ENCODE measurements around the gene DICER1.

DICER1 gene

DNA sequence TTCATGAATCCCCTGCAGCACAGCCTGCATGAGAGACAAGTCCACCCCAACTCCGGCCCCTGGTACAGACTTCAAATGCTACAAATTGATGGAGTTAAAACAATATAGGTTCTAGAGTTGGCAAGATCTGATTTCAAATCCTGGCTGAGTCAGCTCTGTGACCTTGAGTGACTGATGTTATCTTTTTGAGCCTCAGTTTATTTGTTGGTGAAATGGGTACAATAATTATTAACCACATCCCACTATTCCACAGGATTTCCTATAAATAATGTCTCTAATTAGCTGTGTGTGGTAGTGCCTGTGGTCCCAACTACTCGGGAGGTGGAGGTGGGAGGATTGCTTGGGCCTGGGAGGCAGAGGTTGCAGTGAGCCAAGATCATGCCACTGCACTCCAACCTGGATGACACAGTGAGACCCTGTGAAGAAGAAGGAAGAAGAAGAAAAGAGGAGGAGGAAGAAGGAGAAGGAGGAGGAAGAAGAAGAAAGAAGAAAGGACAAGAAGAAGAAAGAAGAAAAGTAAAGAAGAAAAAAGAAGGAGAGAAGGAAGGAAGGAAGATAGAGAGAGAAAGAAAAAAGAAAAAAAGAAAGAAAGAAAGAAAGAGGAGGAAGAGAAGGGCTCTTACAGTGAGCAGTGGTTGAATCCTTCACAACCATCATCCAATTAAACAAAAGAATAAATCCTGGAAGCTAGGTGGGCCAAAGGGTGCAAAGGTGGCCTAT is 39.7 kb upstream of the DICER1 start:
- H3K4me2 ChIP-seq: no peak overlapping the region
- H4K20me1 ChIP-seq (ENCODE audit: insufficient read depth): no peaks in the 10 kb centered on the region
- H3K27me3 ChIP-seq (ENCODE audit: insufficient read depth, low read depth): no peaks in the 10 kb centered on the region
- H3K4me1 ChIP-seq (ENCODE audit: low read depth, poor library complexity, severe bottlenecking): no peaks in the 10 kb centered on the region
- no peaks in the 10 kb centered on the region for H3K79me2 ChIP-seq (ENCODE audit: insufficient read depth, low read depth)
- no peak overlapping the region for H2AFZ ChIP-seq (ENCODE audit: low read depth)
- no peak overlapping the region for H3K9ac ChIP-seq
- no peaks in the 10 kb centered on the region for H3K36me3 ChIP-seq (ENCODE audit: insufficient read depth)
- H3K27ac ChIP-seq: no peak overlapping the region
- no peak overlapping the region for H3K4me3 ChIP-seq (IDR thresholded peaks at IDR 0.05; ENCODE audit: insufficient read depth, low read depth, low read length)
- TF ChIP-seq, protein P1, sequence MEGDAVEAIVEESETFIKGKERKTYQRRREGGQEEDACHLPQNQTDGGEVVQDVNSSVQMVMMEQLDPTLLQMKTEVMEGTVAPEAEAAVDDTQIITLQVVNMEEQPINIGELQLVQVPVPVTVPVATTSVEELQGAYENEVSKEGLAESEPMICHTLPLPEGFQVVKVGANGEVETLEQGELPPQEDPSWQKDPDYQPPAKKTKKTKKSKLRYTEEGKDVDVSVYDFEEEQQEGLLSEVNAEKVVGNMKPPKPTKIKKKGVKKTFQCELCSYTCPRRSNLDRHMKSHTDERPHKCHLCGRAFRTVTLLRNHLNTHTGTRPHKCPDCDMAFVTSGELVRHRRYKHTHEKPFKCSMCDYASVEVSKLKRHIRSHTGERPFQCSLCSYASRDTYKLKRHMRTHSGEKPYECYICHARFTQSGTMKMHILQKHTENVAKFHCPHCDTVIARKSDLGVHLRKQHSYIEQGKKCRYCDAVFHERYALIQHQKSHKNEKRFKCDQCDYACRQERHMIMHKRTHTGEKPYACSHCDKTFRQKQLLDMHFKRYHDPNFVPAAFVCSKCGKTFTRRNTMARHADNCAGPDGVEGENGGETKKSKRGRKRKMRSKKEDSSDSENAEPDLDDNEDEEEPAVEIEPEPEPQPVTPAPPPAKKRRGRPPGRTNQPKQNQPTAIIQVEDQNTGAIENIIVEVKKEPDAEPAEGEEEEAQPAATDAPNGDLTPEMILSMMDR (conservative IDR thresholded peaks at IDR 0.05; ENCODE audit: low read depth, low read length): no peak

DNA sequence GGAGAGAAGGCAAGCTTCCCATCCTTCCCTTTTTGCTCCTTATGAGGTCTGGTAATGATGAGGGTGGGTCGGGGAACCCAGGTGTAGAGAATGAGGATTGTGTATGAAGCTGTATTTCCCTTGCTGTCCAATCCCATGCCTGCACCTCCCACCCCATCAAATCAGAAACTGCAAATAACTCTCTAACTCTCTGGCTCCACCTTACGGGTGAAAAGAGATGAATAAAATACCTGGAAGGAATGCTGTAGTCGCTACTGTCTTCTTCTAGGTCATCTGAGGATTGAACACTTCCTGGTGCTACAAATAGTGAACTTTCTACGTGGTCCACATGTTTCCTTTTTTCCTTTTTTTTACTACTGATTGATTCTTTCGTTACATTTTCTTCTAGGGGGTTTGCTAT is 38.9 kb upstream of the DICER1 start:
- TF ChIP-seq, protein P1 (conservative IDR thresholded peaks at IDR 0.05; ENCODE audit: low read depth, low read length): no peak
- Histone ChIP-seq H3K4me3 (IDR thresholded peaks at IDR 0.05; ENCODE audit: insufficient read depth, low read depth, low read length) (no peak overlapping the region), H2AFZ (ENCODE audit: low read depth) (no peak overlapping the region), H3K36me3 (ENCODE audit: insufficient read depth) (no peaks in the 10 kb centered on the region), H3K27me3 (ENCODE audit: insufficient read depth, low read depth) (no peaks in the 10 kb centered on the region), H3K27ac (no peak overlapping the region), H3K4me2 (no peak overlapping the region), H3K4me1 (ENCODE audit: low read depth, poor library complexity, severe bottlenecking) (no peaks in the 10 kb centered on the region), H4K20me1 (ENCODE audit: insufficient read depth) (no peaks in the 10 kb centered on the region), H3K9ac (no peak overlapping the region), H3K79me2 (ENCODE audit: insufficient read depth, low read depth) (no peaks in the 10 kb centered on the region)

DNA sequence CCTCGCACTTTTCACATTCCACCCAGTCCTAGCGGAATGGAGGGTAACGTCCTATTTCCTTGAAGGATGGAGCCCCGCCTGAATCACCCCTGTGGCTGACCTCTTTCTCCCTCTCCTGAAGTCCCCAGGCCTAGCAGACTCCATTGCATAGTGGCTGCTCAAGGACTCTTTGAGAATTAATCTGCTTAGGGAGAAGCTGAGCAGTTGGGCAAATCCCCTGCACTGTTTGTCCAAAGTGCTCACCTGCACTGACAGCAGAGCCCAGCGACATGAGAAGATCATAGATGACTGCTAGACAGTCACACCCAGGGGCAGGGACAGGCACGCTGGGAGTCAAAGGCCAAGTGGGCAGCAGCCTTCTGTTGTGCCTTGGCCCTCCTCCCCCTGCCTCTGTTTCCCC is 37.7 kb upstream of the DICER1 start:
- no peak overlapping the region for H2AFZ ChIP-seq (ENCODE audit: low read depth)
- H3K4me3 ChIP-seq (IDR thresholded peaks at IDR 0.05; ENCODE audit: insufficient read depth, low read depth, low read length): no peak overlapping the region
- no peaks in the 10 kb centered on the region for H3K4me1 ChIP-seq (ENCODE audit: low read depth, poor library complexity, severe bottlenecking)
- TF ChIP-seq, protein P1 (conservative IDR thresholded peaks at IDR 0.05; ENCODE audit: low read depth, low read length): no peak
- no peak overlapping the region for H3K4me2 ChIP-seq
- no peak overlapping the region for H3K9ac ChIP-seq
- H3K79me2 ChIP-seq (ENCODE audit: insufficient read depth, low read depth): no peaks in the 10 kb centered on the region
- H3K27ac ChIP-seq: no peak overlapping the region
- H3K36me3 ChIP-seq (ENCODE audit: insufficient read depth): no peaks in the 10 kb centered on the region
- no peaks in the 10 kb centered on the region for H4K20me1 ChIP-seq (ENCODE audit: insufficient read depth)
- no peaks in the 10 kb centered on the region for H3K27me3 ChIP-seq (ENCODE audit: insufficient read depth, low read depth)

DNA sequence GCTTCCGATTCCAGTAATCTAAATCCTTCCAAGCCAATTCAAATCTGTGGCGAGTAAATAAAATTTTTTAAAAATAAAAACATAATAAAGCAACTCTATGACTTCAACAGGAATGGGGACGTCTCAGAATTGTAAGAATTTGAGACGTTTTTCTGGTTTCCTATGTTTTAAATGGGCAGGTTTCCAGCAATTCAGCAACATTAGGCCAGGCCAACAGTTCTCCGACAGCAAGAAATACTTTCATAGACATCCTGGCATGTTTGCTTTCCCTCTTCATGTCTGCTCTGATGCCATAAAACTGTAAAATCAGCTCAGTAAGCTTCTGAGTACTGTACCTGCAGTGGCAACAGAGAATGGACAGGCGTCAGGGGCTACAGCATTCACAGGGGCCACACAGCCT is 35.8 kb upstream of the DICER1 start:
- TF ChIP-seq, protein P1 (conservative IDR thresholded peaks at IDR 0.05; ENCODE audit: low read depth, low read length): no peak
- no peaks in the 10 kb centered on the region for H3K79me2 ChIP-seq (ENCODE audit: insufficient read depth, low read depth)

More for the DNA sequence above, 35.8 kb upstream of the DICER1 start:
- no peak overlapping the region for H3K4me3 ChIP-seq (IDR thresholded peaks at IDR 0.05; ENCODE audit: insufficient read depth, low read depth, low read length)
- no peaks in the 10 kb centered on the region for H4K20me1 ChIP-seq (ENCODE audit: insufficient read depth)
- H3K36me3 ChIP-seq (ENCODE audit: insufficient read depth): no peaks in the 10 kb centered on the region
- no peak overlapping the region for H2AFZ ChIP-seq (ENCODE audit: low read depth)
- H3K9ac ChIP-seq: no peak overlapping the region
- no peak overlapping the region for H3K4me2 ChIP-seq
- no peak overlapping the region for H3K27ac ChIP-seq
- no peaks in the 10 kb centered on the region for H3K27me3 ChIP-seq (ENCODE audit: insufficient read depth, low read depth)
- no peaks in the 10 kb centered on the region for H3K4me1 ChIP-seq (ENCODE audit: low read depth, poor library complexity, severe bottlenecking)

Measured in KMS-11 (cell line).